ENCODE results near the gene VTI1A. TPM values are rescaled to one million over a fixed set of nuclear protein-coding genes. Genes with fewer than 3 reads are reported as not detected.

The VTI1A gene
- total and polyA plus RNA-seq, 2 of the 13 experiments (the other 11 are each of a cell fraction or from before 2014, with no cell fraction given), result 11.7 to 32.7 TPM

DNA sequence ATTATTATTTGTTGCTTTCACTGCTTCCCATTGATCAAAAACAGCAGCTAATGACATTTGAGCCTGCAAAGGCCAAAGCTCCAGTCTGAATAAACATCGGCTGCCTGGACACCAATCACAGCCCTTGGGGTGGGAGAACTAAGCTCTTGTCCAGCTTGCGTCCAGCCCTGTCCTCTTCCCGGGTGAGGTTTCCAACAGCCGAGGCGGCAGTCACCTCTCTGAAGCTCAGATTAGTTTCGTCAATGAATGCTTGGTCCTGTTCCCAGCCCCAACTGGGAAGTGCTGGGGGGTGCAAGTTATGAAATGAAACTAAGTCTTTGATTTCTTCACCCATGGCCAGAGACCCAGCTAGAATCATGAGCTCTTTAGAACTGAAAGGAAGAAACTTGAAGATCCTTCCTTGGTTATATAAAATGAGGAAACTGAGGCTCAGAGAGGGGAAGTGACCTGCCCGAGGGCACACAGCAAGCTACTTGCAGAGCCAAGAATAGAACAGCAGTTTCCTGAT lies 389.0 kb downstream of the VTI1A start (continued):
- TF ChIP-seq, protein P1, sequence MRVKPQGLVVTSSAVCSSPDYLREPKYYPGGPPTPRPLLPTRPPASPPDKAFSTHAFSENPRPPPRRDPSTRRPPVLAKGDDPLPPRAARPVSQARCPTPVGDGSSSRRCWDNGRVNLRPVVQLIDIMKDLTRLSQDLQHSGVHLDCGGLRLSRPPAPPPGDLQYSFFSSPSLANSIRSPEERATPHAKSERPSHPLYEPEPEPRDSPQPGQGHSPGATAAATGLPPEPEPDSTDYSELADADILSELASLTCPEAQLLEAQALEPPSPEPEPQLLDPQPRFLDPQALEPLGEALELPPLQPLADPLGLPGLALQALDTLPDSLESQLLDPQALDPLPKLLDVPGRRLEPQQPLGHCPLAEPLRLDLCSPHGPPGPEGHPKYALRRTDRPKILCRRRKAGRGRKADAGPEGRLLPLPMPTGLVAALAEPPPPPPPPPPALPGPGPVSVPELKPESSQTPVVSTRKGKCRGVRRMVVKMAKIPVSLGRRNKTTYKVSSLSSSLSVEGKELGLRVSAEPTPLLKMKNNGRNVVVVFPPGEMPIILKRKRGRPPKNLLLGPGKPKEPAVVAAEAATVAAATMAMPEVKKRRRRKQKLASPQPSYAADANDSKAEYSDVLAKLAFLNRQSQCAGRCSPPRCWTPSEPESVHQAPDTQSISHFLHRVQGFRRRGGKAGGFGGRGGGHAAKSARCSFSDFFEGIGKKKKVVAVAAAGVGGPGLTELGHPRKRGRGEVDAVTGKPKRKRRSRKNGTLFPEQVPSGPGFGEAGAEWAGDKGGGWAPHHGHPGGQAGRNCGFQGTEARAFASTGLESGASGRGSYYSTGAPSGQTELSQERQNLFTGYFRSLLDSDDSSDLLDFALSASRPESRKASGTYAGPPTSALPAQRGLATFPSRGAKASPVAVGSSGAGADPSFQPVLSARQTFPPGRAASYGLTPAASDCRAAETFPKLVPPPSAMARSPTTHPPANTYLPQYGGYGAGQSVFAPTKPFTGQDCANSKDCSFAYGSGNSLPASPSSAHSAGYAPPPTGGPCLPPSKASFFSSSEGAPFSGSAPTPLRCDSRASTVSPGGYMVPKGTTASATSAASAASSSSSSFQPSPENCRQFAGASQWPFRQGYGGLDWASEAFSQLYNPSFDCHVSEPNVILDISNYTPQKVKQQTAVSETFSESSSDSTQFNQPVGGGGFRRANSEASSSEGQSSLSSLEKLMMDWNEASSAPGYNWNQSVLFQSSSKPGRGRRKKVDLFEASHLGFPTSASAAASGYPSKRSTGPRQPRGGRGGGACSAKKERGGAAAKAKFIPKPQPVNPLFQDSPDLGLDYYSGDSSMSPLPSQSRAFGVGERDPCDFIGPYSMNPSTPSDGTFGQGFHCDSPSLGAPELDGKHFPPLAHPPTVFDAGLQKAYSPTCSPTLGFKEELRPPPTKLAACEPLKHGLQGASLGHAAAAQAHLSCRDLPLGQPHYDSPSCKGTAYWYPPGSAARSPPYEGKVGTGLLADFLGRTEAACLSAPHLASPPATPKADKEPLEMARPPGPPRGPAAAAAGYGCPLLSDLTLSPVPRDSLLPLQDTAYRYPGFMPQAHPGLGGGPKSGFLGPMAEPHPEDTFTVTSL (CRISPR knock-in tag; IDR thresholded peaks at IDR 0.05; ENCODE audit: borderline replicate concordance), result peak; percentile 27; the same call in 1 of the 2 replicates
- TF ChIP-seq NFYB (CRISPR knock-in tag; IDR thresholded peaks at IDR 0.05), result peak; percentile 54; the same call in 1 of the 2 replicates
- peak; percentile 19; the same call in 1 of the 2 replicates for TF ChIP-seq STAG1 (CRISPR knock-in tag; IDR thresholded peaks at IDR 0.05)
- TF ChIP-seq PHF21A (CRISPR knock-in tag; IDR thresholded peaks at IDR 0.05), result peak; percentile 64
- TF ChIP-seq ZMYM4 (CRISPR knock-in tag; IDR thresholded peaks at IDR 0.05), result peak; percentile 83
- TF ChIP-seq, protein P2, sequence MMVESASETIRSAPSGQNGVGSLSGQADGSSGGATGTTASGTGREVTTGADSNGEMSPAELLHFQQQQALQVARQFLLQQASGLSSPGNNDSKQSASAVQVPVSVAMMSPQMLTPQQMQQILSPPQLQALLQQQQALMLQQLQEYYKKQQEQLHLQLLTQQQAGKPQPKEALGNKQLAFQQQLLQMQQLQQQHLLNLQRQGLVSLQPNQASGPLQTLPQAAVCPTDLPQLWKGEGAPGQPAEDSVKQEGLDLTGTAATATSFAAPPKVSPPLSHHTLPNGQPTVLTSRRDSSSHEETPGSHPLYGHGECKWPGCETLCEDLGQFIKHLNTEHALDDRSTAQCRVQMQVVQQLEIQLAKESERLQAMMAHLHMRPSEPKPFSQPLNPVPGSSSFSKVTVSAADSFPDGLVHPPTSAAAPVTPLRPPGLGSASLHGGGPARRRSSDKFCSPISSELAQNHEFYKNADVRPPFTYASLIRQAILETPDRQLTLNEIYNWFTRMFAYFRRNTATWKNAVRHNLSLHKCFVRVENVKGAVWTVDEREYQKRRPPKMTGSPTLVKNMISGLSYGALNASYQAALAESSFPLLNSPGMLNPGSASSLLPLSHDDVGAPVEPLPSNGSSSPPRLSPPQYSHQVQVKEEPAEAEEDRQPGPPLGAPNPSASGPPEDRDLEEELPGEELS (CRISPR knock-in tag; IDR thresholded peaks at IDR 0.05), result peak; percentile 26; the same call in 1 of the 2 replicates
- TF ChIP-seq, protein P3, sequence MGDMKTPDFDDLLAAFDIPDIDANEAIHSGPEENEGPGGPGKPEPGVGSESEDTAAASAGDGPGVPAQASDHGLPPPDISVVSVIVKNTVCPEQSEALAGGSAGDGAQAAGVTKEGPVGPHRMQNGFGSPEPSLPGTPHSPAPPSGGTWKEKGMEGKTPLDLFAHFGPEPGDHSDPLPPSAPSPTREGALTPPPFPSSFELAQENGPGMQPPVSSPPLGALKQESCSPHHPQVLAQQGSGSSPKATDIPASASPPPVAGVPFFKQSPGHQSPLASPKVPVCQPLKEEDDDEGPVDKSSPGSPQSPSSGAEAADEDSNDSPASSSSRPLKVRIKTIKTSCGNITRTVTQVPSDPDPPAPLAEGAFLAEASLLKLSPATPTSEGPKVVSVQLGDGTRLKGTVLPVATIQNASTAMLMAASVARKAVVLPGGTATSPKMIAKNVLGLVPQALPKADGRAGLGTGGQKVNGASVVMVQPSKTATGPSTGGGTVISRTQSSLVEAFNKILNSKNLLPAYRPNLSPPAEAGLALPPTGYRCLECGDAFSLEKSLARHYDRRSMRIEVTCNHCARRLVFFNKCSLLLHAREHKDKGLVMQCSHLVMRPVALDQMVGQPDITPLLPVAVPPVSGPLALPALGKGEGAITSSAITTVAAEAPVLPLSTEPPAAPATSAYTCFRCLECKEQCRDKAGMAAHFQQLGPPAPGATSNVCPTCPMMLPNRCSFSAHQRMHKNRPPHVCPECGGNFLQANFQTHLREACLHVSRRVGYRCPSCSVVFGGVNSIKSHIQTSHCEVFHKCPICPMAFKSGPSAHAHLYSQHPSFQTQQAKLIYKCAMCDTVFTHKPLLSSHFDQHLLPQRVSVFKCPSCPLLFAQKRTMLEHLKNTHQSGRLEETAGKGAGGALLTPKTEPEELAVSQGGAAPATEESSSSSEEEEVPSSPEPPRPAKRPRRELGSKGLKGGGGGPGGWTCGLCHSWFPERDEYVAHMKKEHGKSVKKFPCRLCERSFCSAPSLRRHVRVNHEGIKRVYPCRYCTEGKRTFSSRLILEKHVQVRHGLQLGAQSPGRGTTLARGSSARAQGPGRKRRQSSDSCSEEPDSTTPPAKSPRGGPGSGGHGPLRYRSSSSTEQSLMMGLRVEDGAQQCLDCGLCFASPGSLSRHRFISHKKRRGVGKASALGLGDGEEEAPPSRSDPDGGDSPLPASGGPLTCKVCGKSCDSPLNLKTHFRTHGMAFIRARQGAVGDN (CRISPR knock-in tag; IDR thresholded peaks at IDR 0.05), result peak; percentile 67
- TF ChIP-seq ZNF296 (CRISPR knock-in tag; conservative IDR thresholded peaks at IDR 0.05), result 0 out of 2 replicates have a peak, but pooled peaks have one; percentile 63
- peak; percentile 57 for TF ChIP-seq MED1 (CRISPR knock-in tag; IDR thresholded peaks at IDR 0.05)
- TF ChIP-seq ZFP37 (CRISPR knock-in tag; IDR thresholded peaks at IDR 0.05; ENCODE audit: borderline replicate concordance), result peak; percentile 76; the same call in 1 of the 2 replicates
- TF ChIP-seq CBX1 (IDR thresholded peaks at IDR 0.05; ENCODE audit: low read depth), result no peak
- TF ChIP-seq KDM1A (CRISPR knock-in tag; IDR thresholded peaks at IDR 0.05), result no peak
- TF ChIP-seq GMEB2 (CRISPR knock-in tag; IDR thresholded peaks at IDR 0.05; ENCODE audit: low read depth), result no peak

Measured in HepG2 (cell line).